ENCODE measurements around the gene VAV1.

DNA sequence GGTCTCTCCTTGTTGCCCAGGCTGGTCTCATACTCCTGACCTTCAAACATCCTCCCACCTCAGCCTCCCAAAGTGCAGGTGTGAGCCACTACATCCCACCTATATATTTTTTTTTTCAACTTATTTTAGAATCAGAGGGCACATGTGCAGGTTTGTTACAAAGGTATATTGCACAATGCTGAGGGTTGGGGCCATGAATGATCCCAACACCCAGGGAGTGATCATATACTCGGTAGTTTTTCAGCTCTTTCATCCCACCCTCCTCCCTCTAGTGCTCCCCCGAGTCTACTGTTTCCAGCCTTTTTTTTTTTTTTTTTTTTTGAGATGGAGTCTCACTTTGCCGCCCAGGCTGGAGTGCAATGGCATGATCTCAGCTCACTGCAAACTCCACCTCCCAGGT is 76.5 kb downstream of the VAV1 start:
- no peak for TF ChIP-seq PAX5 (IDR thresholded peaks at IDR 0.05; ENCODE audit: borderline replicate concordance, low read depth, low read length)
- TF ChIP-seq RAD21 (IDR thresholded peaks at IDR 0.05; ENCODE audit: insufficient read depth, low read depth, low read length), result no peak

All from GM12878 (cell line).